A549 (cell line): ENCODE measurements around the gene FGD5.

Experiments
- CHD2 ChIP-seq: fragments of 150-350 bp; IDR thresholded peaks from 2 replicates; pipeline ENCODE4 v1.6.1; 2014; ENCODE audit warnings: low read length; ENCODE audit not compliant: partially characterized antibody
- KDM1A ChIP-seq: fragments of 200-600 bp; sonication (generic); IDR thresholded peaks from 2 replicates; pipeline ENCODE4 v1.6.1; 2016; ENCODE audit warnings: low read depth, mild to moderate bottlenecking
- SMC3 ChIP-seq: fragments of >200 bp; sonication (Bioruptor Twin); formaldehyde crosslinking; IDR thresholded peaks from 3 replicates; pipeline ENCODE4 v1.6.1; 2018; ENCODE audit warnings: inconsistent platforms
- USF2 ChIP-seq: fragments of 450-650 bp; IDR thresholded peaks from 2 replicates; pipeline ENCODE4 v1.6.1; 2014; ENCODE audit warnings: antibody characterized with exemption

GRCh38 chr3:14922863-14923262 lies 104.1 kb downstream of the FGD5 start:
- TF ChIP-seq KDM1A (no peak), USF2 (no peak), SMC3 (no peak), CHD2 (no peak)
